ENCODE data around the gene ZBTB21. TPM values are rescaled to one million over a fixed set of nuclear protein-coding genes. Genes with fewer than 3 reads are reported as not detected.
A peak's percentile ranks its signal among the peaks of the same experiment; 100 is the strongest.

The ZBTB21 gene
- total RNA-seq, 2 experiments from 2014 or later, result 132 to 139 TPM

DNA sequence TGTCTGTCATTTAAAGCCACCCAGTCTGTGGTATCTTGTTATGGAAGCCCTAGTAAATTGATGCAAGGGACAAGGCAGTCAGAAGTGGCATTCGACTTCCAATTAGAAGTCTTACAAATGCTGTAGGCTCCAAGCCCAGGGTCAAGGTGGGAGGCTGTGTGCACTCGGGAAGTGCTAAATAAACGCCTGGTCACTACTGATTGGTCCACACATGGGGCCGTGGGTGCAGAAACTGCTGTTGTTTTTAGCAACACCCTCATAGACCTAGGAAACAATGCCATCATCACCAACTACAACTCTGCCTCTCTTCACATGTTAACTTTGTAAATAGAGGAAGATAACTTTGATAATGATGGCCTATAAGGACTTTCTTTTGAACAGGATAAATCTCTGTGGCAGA is 20.2 kb upstream of the ZBTB21 start:
- no peaks in the 10 kb centered on the region for H3K27me3 Mint-ChIP-seq
- H3K27ac Mint-ChIP-seq, result no peak overlapping the region
- ChIA-PET POLR2A (no interaction called here), CTCF (no interaction called here)
- TF ChIP-seq, protein P1, sequence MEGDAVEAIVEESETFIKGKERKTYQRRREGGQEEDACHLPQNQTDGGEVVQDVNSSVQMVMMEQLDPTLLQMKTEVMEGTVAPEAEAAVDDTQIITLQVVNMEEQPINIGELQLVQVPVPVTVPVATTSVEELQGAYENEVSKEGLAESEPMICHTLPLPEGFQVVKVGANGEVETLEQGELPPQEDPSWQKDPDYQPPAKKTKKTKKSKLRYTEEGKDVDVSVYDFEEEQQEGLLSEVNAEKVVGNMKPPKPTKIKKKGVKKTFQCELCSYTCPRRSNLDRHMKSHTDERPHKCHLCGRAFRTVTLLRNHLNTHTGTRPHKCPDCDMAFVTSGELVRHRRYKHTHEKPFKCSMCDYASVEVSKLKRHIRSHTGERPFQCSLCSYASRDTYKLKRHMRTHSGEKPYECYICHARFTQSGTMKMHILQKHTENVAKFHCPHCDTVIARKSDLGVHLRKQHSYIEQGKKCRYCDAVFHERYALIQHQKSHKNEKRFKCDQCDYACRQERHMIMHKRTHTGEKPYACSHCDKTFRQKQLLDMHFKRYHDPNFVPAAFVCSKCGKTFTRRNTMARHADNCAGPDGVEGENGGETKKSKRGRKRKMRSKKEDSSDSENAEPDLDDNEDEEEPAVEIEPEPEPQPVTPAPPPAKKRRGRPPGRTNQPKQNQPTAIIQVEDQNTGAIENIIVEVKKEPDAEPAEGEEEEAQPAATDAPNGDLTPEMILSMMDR (IDR thresholded peaks at IDR 0.05), result no peak
- H3K9me3 Mint-ChIP-seq, result no peaks in the 10 kb centered on the region
- no peaks in the 10 kb centered on the region for H3K4me1 Mint-ChIP-seq (ENCODE audit: low read depth)
- DNase-seq (no peak), ATAC-seq (ENCODE audit: poor library complexity) (no peak)
- H3K27me3 ChIP-seq (ENCODE audit: control insufficient read depth in 1 of 2, insufficient read depth in 2 of 2, low read length in 2 of 2), result no peaks in the 10 kb centered on the region
- H3K36me3 Mint-ChIP-seq (ENCODE audit: low read depth), result no peaks in the 10 kb centered on the region
- H3K27ac ChIP-seq (ENCODE audit: low read depth in 1 of 2, low read length in 2 of 2), result no peak overlapping the region
- no peak overlapping the region for H3K4me3 ChIP-seq (ENCODE audit: low read length)
- H3K9me3 ChIP-seq (ENCODE audit: control insufficient read depth in 1 of 2, insufficient read depth in 1 of 2, low read length in 2 of 2), result no peaks in the 10 kb centered on the region
- H3K4me1 ChIP-seq (ENCODE audit: insufficient read depth, low read length), result no peaks in the 10 kb centered on the region
- no peak overlapping the region for H3K4me3 Mint-ChIP-seq
- no peaks in the 10 kb centered on the region for H3K36me3 ChIP-seq (ENCODE audit: insufficient read depth, low read length)
- intact Hi-C loops (cut with DNase I, micrococcal nuclease), result no loop called here

DNA sequence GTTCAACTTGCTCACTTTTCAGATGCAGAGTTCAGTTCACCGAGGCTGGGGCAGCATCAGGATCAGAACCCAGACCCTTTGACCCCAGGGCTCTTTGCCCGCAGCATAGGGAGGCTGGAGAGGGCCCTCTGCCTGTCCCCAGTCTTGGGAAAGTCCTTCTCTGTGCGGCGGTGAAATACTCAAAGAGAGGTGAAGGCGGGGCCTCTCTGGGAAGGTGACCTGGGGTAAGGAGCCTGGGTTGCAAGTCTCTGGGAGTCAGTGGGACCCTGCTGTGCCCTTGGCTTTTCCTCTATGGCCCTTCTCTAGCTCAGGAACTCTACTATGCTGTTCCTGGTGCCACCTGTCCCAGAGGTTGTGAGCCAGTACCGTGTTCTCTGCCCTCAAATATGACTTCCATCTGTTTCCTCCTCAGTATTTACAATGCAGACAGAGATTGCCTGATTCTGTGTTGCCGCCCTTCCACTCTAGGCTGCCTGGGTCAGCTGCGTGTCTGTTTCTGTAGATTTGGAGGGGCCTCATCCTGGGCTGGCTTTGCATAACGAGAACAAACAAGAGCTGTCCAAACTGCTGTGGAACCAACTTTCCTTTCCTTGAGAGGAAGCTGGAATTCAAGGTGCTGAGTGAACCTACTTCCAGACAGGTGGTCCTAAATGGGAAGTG is 18.7 kb upstream of the ZBTB21 start:
- Histone ChIP-seq H3K4me1 (ENCODE audit: insufficient read depth, low read length) (no peaks in the 10 kb centered on the region), H3K27me3 (ENCODE audit: control insufficient read depth in 1 of 2, insufficient read depth in 2 of 2, low read length in 2 of 2) (no peaks in the 10 kb centered on the region), H3K4me3 (ENCODE audit: low read length) (no peak overlapping the region), H3K9me3 (ENCODE audit: control insufficient read depth in 1 of 2, insufficient read depth in 1 of 2, low read length in 2 of 2) (no peaks in the 10 kb centered on the region), H3K27ac (ENCODE audit: low read depth in 1 of 2, low read length in 2 of 2) (no peak overlapping the region), H3K36me3 (ENCODE audit: insufficient read depth, low read length) (no peaks in the 10 kb centered on the region)
- Mint-ChIP-seq H3K27me3 (no peaks in the 10 kb centered on the region), H3K4me1 (ENCODE audit: low read depth) (no peaks in the 10 kb centered on the region), H3K27ac (no peak overlapping the region), H3K4me3 (no peak overlapping the region), H3K9me3 (no peaks in the 10 kb centered on the region), H3K36me3 (ENCODE audit: low read depth) (no peaks in the 10 kb centered on the region)
- ATAC-seq (ENCODE audit: poor library complexity) (no peak), DNase-seq (peak in 1 of 14 experiments; percentile 17)
- ChIA-PET CTCF (no interaction called here), POLR2A (no interaction called here)
- intact Hi-C loops (cut with DNase I, micrococcal nuclease), result no loop called here
- TF ChIP-seq, protein P1 (IDR thresholded peaks at IDR 0.05), result no peak

DNA sequence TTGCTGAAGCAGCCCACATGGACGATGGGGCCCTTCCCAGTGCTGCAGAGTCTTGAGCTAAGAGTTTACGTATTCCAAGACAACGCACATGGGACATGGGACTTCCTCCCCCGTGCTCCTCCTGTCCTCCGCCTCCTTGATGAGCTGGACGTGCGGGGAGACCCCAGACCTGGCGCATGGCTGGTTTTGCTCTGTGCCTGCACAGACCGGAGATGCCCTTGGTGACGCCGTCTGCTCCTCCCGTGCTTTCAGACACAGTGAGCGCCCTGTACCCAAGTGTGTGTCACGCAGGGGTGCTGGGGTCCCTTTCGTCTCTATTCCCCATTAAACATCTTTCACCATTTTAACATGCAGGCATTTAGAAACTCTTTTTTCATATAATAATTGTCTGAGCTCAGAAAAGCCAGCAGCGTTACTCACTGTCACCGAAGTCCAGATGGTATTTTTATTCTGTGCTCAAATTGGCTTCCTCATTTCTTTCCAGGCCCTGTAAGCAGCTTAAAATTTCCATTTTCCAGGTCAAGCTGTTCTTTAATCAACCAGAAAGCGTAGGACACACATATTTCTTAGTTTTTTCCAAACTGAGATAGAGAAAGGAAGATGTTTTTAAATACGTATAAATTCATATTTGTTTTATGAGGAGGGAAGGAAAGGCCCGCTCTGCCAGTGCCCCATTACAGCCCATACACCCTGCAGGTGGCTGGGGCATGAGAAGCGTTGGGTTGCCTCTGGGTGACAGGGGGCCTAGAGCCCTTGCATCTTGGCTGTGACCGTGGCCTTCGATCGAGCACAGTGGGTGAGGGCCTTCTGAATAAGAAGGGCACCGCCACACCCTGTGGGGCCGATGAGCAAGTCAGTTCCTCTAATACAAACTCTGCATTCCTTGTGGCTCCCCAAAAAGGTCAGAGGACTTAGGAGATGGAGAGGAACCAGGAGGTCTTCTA is 17.9 kb upstream of the ZBTB21 start:
- POLR2A ChIA-PET, result no interaction called here
- TF ChIP-seq, protein P1 (IDR thresholded peaks at IDR 0.05), result no peak
- H3K4me3 Mint-ChIP-seq, result no peak overlapping the region

More for the DNA sequence above, 17.9 kb upstream of the ZBTB21 start:
- H3K9me3 Mint-ChIP-seq, result no peaks in the 10 kb centered on the region
- H3K4me1 ChIP-seq (ENCODE audit: insufficient read depth, low read length), result no peaks in the 10 kb centered on the region
- ATAC-seq (ENCODE audit: poor library complexity) (no peak), DNase-seq (peak in 1 of 14 experiments; percentile 31)
- CTCF ChIA-PET, result no interaction called here
- no peaks in the 10 kb centered on the region for H3K27me3 ChIP-seq (ENCODE audit: control insufficient read depth in 1 of 2, insufficient read depth in 2 of 2, low read length in 2 of 2)
- H3K27ac ChIP-seq (ENCODE audit: low read depth in 1 of 2, low read length in 2 of 2), result no peak overlapping the region
- no peaks in the 10 kb centered on the region for H3K9me3 ChIP-seq (ENCODE audit: control insufficient read depth in 1 of 2, insufficient read depth in 1 of 2, low read length in 2 of 2)
- no peaks in the 10 kb centered on the region for H3K27me3 Mint-ChIP-seq
- intact Hi-C loops (cut with DNase I, micrococcal nuclease), result no loop called here
- no peaks in the 10 kb centered on the region for H3K36me3 Mint-ChIP-seq (ENCODE audit: low read depth)
- no peaks in the 10 kb centered on the region for H3K4me1 Mint-ChIP-seq (ENCODE audit: low read depth)
- H3K36me3 ChIP-seq (ENCODE audit: insufficient read depth, low read length), result no peaks in the 10 kb centered on the region
- no peak overlapping the region for H3K4me3 ChIP-seq (ENCODE audit: low read length)
- H3K27ac Mint-ChIP-seq, result no peak overlapping the region
